Vagina (tissue), 2 donors: ENCODE data around the gene AMMECR1. TPM values are rescaled to one million over a fixed set of nuclear protein-coding genes. Genes with fewer than 3 reads are reported as not detected.

Experiments used
- DNase-seq, 2 donors: peaks; one replicate each; pipeline ENCODE4 v3.0.0-alpha.2; 2017; ENCODE audit errors: extremely low spot score in 2 of 2
- H3K27ac ChIP-seq: fragments of 200-600 bp; sonication (generic); one replicate; pipeline ENCODE4 v1.5.1; 2019
- H3K27me3 ChIP-seq: fragments of 200-600 bp; sonication (generic); one replicate; pipeline ENCODE4 v1.5.1; 2019
- H3K36me3 ChIP-seq, 2 donors: fragments of 200-600 bp; sonication (generic); one replicate each; pipeline ENCODE4 v1.5.1; 2017 to 2019
- H3K4me1 ChIP-seq: fragments of 200-600 bp; sonication (generic); one replicate; pipeline ENCODE4 v1.5.1; 2019
- H3K4me3 ChIP-seq, 2 donors: fragments of 200-600 bp; sonication (generic); 1 replicate in 1 of 2; 2 replicates in 1 of 2; pipeline ENCODE4 v1.5.1; 2016 to 2019
- H3K9me3 ChIP-seq: fragments of 200-600 bp; sonication (generic); one replicate; pipeline ENCODE4 v1.5.1; 2019
- POLR2A ChIP-seq, 2 donors: fragments of 450-650 bp; IDR thresholded peaks; one replicate each; pipeline ENCODE4 v1.6.1; 2017; ENCODE audit warnings: antibody characterized with exemption in 2 of 2, mild to moderate bottlenecking in 2 of 2, moderate library complexity in 2 of 2
- POLR2AphosphoS5 ChIP-seq, 2 donors: sonication (generic); formaldehyde crosslinking; IDR thresholded peaks; one replicate each; pipeline ENCODE4 v1.9.0; 2017; ENCODE audit warnings: antibody characterized with exemption in 2 of 2, mild to moderate bottlenecking in 2 of 2, low read depth in 1 of 2; ENCODE audit not compliant: insufficient read depth in 1 of 2
- intact Hi-C: fragments of 100-400 bp; cut with DNase I; formaldehyde crosslinking; loops from one replicate; pipeline ENCODE4 v1.15.1; 2023
- total RNA-seq: library from RNA; depleted of rRNA; stranded (reverse); fragments of >200 nt; gene quantifications from one replicate; pipeline ENCODE4 v1.2.3, GENCODE V29; 2016
- TF ChIP-seq, protein P1 (sequence below), 3 experiments: fragments of 450-650 bp in 2 of 3; fragments of 200-600 bp in 1 of 3; sonication (generic) in 1 of 3; IDR thresholded peaks; one replicate each; pipeline ENCODE4 v1.5.1; 2017 to 2019; ENCODE audit warnings: antibody characterized with exemption in 3 of 3, mild to moderate bottlenecking in 2 of 3, moderate library complexity in 2 of 3

The AMMECR1 gene
- total RNA-seq, 1 donor from 2014 or later: 8.1 TPM

DNA sequence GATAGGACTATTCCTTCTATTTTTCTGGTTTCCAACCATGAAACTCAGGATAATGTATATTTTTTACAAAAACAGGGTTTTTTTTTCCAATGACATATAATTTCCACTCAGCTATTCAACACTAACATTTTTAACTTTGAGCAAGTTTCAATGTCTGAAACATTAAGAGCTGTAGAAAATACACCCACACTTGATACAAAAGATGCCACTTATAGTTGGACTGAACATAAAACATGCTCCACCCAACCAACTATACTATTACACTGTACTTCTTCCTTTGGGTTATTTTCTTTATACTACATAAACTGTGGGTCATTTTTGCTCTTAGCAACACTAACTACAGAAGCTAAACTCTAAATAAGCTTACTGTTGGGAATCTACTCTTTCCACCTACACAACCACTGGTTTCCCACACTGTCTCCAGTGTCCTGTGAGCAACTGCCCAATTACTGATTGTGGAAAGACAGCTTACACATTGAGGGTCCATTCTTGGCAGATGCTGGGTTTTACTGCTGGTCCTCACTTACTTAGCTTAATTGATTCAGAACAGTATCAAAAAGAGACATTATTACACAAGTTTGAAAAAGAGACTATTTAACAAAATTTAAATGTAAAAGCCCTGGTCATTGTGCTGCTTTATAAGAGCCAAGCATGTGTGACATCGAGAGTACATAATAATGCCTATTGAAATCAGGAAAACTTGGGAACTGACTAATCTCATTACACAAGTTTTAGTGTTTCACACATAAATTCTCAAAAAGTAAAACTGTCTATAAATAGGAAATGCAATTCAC, 6.3 kb downstream of the AMMECR1 start:
- TF ChIP-seq, protein P1, sequence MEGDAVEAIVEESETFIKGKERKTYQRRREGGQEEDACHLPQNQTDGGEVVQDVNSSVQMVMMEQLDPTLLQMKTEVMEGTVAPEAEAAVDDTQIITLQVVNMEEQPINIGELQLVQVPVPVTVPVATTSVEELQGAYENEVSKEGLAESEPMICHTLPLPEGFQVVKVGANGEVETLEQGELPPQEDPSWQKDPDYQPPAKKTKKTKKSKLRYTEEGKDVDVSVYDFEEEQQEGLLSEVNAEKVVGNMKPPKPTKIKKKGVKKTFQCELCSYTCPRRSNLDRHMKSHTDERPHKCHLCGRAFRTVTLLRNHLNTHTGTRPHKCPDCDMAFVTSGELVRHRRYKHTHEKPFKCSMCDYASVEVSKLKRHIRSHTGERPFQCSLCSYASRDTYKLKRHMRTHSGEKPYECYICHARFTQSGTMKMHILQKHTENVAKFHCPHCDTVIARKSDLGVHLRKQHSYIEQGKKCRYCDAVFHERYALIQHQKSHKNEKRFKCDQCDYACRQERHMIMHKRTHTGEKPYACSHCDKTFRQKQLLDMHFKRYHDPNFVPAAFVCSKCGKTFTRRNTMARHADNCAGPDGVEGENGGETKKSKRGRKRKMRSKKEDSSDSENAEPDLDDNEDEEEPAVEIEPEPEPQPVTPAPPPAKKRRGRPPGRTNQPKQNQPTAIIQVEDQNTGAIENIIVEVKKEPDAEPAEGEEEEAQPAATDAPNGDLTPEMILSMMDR (IDR thresholded peaks at IDR 0.05): no peak
- TF ChIP-seq POLR2AphosphoS5 (IDR thresholded peaks at IDR 0.05; ENCODE audit: insufficient read depth in 1 of 2, low read depth in 1 of 2) (no peak), POLR2A (IDR thresholded peaks at IDR 0.05) (no peak)
- no peak for DNase-seq
- Histone ChIP-seq H3K36me3 (no peaks in the 10 kb centered on the region), H3K4me1 (peaks cover 8% of the 10 kb centered on the region), H3K27me3 (no peaks in the 10 kb centered on the region), H3K4me3 (no peak overlapping the region), H3K27ac (no peak overlapping the region), H3K9me3 (no peaks in the 10 kb centered on the region)
- intact Hi-C loops: no loop called here

DNA sequence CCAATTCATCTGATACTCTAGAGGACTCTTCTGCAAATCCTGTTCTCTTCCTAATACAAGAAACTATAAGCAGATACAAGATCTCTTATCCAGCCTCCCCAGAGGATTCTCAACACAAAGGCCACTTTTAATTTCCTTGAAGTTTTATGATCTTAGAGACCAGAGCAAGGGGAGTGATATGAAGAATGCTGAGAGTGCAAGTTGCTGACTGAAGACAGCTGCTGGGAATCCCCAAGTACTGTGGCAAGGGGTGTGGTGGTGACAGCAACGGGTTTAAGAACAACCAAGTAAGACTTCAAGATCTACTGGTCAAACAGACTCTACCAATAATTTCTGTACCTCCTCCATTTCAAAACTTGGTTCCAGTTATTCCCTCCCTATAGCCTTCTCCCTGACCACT, 7.0 kb downstream of the AMMECR1 start:
- intact Hi-C loops: no loop called here
- Histone ChIP-seq H3K36me3 (no peaks in the 10 kb centered on the region), H3K4me3 (no peak overlapping the region), H3K4me1 (peaks cover 3% of the 10 kb centered on the region), H3K27ac (no peak overlapping the region), H3K9me3 (no peaks in the 10 kb centered on the region), H3K27me3 (no peaks in the 10 kb centered on the region)
- TF ChIP-seq POLR2A (IDR thresholded peaks at IDR 0.05) (no peak), POLR2AphosphoS5 (IDR thresholded peaks at IDR 0.05; ENCODE audit: insufficient read depth in 1 of 2, low read depth in 1 of 2) (no peak)
- TF ChIP-seq, protein P1 (IDR thresholded peaks at IDR 0.05): no peak
- no peak for DNase-seq

DNA sequence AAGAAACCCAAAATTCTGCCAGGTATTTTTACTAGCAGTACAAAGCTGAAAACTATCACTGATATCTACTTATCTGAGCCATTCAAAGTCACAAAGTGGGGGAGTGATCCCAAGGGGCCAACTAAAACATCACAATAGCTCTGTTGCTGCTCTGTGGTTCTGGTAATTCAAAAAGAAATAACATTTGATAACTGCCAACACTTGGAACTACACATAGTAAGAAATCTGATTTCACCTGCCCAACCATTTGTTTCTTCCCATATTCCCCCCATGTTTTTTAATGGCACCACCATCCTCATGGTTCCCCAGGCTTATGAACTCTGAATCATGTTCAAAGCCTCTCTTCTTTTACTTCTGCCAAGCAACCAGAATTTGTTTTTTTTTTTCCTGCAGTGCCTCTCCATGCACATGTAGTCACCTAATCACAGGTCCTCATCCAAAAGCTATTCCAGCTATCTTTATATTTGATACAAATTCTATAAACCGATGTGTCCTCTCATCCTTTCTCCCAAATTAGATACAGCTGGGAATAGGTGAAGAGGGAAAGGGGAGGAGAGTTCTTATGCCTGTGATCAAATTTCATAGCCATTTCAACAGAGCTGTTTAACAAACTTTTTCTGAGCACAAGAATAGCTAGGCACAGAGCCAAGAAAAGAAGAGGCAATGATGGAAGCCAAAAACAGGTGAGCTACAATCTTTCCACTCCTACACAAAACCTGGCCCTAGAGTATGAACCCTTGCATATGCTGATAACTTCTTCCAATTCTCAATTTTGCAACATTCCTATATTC, 7.7 kb downstream of the AMMECR1 start:
- DNase-seq: no peak
- no peaks in the 10 kb centered on the region for H3K9me3 ChIP-seq
- intact Hi-C loops: no loop called here
- no peak overlapping the region for H3K27ac ChIP-seq
- TF ChIP-seq POLR2A (IDR thresholded peaks at IDR 0.05) (no peak), POLR2AphosphoS5 (IDR thresholded peaks at IDR 0.05; ENCODE audit: insufficient read depth in 1 of 2, low read depth in 1 of 2) (no peak)
- TF ChIP-seq, protein P1 (IDR thresholded peaks at IDR 0.05): no peak
- H3K4me1 ChIP-seq: no peaks in the 10 kb centered on the region
- no peaks in the 10 kb centered on the region for H3K27me3 ChIP-seq
- H3K4me3 ChIP-seq: no peak overlapping the region
- H3K36me3 ChIP-seq: no peaks in the 10 kb centered on the region

DNA sequence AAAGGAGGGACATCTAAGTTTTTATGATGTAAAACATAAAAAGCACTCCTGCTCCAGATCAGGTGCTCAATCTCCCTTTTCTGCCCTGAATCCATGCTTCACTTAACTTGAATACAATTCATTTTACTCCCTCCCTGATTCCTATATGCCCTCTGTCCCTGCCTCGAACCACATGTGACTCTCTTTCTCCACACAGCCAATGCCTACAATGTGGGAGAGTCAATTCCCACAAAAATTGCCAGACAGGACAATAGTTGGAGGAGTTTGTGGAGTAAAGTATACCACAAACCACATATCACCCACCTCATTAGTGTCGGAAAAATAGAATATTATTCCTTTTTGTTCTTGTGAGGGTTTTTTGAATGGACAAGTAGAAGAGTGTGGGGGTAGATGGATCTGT, 9.7 kb downstream of the AMMECR1 start:
- Histone ChIP-seq H3K36me3 (no peaks in the 10 kb centered on the region), H3K27me3 (no peaks in the 10 kb centered on the region), H3K4me3 (no peak overlapping the region), H3K9me3 (no peaks in the 10 kb centered on the region), H3K4me1 (no peaks in the 10 kb centered on the region), H3K27ac (no peak overlapping the region)
- DNase-seq: no peak
- TF ChIP-seq POLR2AphosphoS5 (IDR thresholded peaks at IDR 0.05; ENCODE audit: insufficient read depth in 1 of 2, low read depth in 1 of 2) (no peak), POLR2A (IDR thresholded peaks at IDR 0.05) (no peak)
- TF ChIP-seq, protein P1 (IDR thresholded peaks at IDR 0.05): no peak
- intact Hi-C loops: no loop called here

DNA sequence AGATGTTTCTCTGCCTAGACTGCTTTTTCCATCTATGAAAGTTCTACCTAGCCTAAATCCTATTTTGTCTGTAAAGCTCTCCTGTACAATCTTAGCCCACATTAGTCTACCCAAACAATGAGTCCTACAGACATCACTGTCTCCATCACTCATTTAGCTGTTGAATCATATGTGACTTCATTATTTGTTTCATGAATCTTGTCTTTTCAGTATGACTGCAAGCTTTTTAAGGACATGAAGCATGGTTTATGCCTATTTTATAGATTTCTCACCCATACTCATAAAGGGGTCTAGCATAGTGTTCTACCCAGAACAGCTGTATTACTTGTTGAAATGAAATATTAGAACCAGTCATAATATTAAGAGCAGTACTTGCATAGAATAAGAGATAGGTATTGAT, 13.0 kb downstream of the AMMECR1 start:
- DNase-seq: no peak
- no peaks in the 10 kb centered on the region for H3K9me3 ChIP-seq
- no peak overlapping the region for H3K27ac ChIP-seq
- H3K4me3 ChIP-seq: no peak overlapping the region
- no peak for TF ChIP-seq POLR2A (IDR thresholded peaks at IDR 0.05)
- TF ChIP-seq, protein P1 (IDR thresholded peaks at IDR 0.05): no peak
- TF ChIP-seq POLR2AphosphoS5 (IDR thresholded peaks at IDR 0.05; ENCODE audit: insufficient read depth in 1 of 2, low read depth in 1 of 2): no peak
- no peaks in the 10 kb centered on the region for H3K4me1 ChIP-seq
- H3K36me3 ChIP-seq: no peaks in the 10 kb centered on the region
- no peaks in the 10 kb centered on the region for H3K27me3 ChIP-seq
- intact Hi-C loops: no loop called here
